ENCODE data around the gene PCYT1B. TPM values are rescaled to one million over a fixed set of nuclear protein-coding genes. Genes with fewer than 3 reads are reported as not detected.
"Not testable (repeated sequence)": the region's sequence is repeated elsewhere in the genome, so short reads cannot be mapped to it uniquely, and the experiment has no call there.

PCYT1B gene
- total RNA-seq, 2 donors from 2014 or later, result not detected

DNA sequence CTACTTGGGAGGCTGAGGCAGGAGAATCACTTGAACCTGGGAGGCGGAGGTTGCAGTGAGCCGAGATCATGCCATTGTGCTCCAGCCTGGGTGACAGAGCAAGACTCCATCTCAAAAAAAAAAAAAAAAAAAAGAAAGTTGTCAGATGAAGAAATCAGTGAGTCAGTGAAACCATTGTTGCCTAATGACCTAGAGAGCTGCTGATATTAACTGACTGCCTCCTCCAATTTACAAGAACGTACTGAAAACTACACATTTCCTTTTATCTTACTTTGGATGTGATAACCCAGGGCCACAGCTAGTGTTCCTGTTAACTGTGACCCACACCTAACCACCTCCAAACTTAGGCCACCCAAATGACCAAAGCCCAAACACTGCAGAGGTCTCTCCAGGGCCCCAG is 41.2 kb downstream of the PCYT1B start:
- not testable (repeated sequence) for H3K9me3 Mint-ChIP-seq; H3K36me3 Mint-ChIP-seq; ATAC-seq; H3K4me3 Mint-ChIP-seq; DNase-seq (ENCODE audit: low spot score); H3K4me1 Mint-ChIP-seq (ENCODE audit: low read depth in 2 of 2); H3K27ac Mint-ChIP-seq
- H3K27me3 Mint-ChIP-seq, result peaks cover 9 to 23% of the 10 kb centered on the region in 2 donors

DNA sequence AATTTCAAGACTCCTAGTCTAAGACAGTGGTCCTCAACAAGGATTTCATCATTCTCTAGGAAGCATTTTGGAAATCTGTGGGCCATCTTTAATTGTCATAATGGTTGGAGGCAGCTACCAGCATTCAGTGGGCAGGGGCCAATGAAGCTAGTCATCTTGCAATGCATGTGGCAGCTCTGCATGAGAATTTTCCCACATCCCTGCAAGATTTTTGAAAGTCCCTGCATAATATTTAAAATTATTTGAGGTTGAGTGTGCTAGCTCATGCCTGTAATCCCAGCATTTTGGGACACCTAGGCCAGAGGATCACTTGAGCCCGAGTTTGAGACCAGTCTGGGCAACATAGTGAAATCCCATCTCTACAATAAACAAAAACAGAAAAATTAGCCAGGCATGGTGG is 44.0 kb downstream of the PCYT1B start:
- ATAC-seq, result no peak

DNA sequence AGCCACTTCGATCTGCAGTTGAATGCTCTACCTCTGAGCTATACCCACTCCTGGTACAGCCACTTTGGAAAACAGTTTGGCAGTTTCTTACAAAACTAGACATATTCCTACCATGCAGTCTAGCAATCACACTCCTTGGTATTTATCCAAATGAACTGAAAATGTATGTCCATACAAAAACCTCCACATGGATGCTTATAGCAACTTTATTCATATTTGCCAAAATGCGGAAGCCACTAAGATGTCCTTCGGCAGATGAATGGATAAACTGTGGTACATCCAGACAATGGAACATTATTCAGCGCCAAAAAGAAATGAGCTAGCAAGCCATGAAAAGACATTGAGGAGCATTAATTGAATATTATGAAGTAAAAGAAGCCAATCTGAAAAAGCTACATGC is 45.3 kb downstream of the PCYT1B start:
- DNase-seq (ENCODE audit: low spot score), result no peak
- peaks cover 0 to 14% of the 10 kb centered on the region in 2 donors for H3K27me3 Mint-ChIP-seq
- no peaks in the 10 kb centered on the region for H3K4me1 Mint-ChIP-seq (ENCODE audit: low read depth in 2 of 2)
- H3K4me3 Mint-ChIP-seq, result no peak overlapping the region
- H3K27ac Mint-ChIP-seq, result no peak overlapping the region
- no peak for ATAC-seq
- no peaks in the 10 kb centered on the region for H3K9me3 Mint-ChIP-seq
- H3K36me3 Mint-ChIP-seq, result no peaks in the 10 kb centered on the region

More for the DNA sequence above, 44.0 kb downstream of the PCYT1B start:
- Mint-ChIP-seq H3K9me3 (no peaks in the 10 kb centered on the region), H3K27me3 (peaks cover 0 to 16% of the 10 kb centered on the region in 2 donors), H3K36me3 (no peaks in the 10 kb centered on the region), H3K4me3 (no peak overlapping the region), H3K27ac (no peak overlapping the region), H3K4me1 (ENCODE audit: low read depth in 2 of 2) (no peaks in the 10 kb centered on the region)
- DNase-seq (ENCODE audit: low spot score), result no peak

DNA sequence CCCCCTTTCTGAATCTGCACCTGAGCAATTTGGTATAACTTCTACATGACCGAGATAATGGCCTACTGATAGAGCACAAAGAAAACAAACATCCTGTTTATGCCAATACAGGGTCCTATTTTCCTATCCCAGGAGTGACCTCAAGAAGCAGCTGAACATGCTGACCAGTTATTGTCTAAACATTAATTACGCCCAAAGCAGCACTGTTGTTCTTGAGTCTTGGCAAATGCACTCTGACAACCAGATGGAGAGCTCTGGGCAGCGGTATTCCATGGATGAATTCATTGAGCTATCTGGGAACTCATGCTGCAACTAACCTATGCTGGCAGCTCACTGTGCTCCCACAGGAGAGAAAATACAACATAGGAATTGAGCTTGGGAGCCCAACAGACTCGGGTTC is 52.6 kb downstream of the PCYT1B start:
- no peaks in the 10 kb centered on the region for H3K36me3 Mint-ChIP-seq
- H3K27ac Mint-ChIP-seq, result no peak overlapping the region
- ATAC-seq (no peak), DNase-seq (ENCODE audit: low spot score) (no peak)
- H3K4me3 Mint-ChIP-seq, result no peak overlapping the region
- no peaks in the 10 kb centered on the region for H3K9me3 Mint-ChIP-seq
- H3K4me1 Mint-ChIP-seq (ENCODE audit: low read depth in 2 of 2), result no peaks in the 10 kb centered on the region
- H3K27me3 Mint-ChIP-seq, result peaks cover 0 to 9% of the 10 kb centered on the region in 2 donors

DNA sequence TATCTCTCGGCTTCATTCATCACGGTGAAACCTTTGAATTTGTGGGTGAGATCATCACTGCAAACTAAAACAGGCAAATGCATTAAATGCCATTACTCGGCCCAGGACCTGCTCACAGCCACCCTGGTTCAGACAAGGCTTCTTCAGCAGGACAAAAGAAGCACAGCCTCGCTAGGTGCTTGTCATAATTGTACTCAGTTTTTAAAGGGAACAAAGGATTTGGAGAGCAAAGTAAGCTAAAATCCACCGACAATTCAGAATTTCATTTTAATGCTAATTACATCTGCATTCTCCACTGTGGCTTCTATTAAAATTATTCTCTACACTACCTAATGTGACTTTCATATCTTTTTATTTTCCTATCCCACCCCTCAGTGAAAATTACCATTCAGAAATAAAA is 57.0 kb downstream of the PCYT1B start:
- no peak overlapping the region for H3K4me3 Mint-ChIP-seq
- H3K9me3 Mint-ChIP-seq, result no peaks in the 10 kb centered on the region
- H3K4me1 Mint-ChIP-seq (ENCODE audit: low read depth in 2 of 2), result no peaks in the 10 kb centered on the region
- H3K36me3 Mint-ChIP-seq, result no peaks in the 10 kb centered on the region
- ATAC-seq (no peak), DNase-seq (ENCODE audit: low spot score) (no peak)
- no peak overlapping the region for H3K27ac Mint-ChIP-seq
- peaks cover 0 to 11% of the 10 kb centered on the region in 2 donors for H3K27me3 Mint-ChIP-seq

DNA sequence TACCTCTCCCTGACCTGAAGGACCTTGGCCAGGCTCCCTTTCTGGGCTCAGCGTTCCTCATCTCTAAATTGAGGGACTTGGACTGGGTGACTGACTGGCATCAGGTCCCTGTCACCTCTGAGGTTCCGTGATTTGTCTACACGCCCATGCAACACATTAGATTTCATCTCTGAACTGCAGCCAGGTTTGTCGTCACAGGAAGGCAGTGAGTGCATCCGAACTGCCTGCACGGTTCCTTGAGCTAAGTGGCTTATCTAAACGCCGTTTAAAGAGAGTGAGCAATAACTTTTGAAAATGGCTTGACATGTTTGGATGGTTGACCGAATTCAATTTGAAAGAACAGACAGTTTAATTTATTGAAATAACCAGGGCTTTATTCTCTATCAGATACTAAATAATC is 70.1 kb downstream of the PCYT1B start:
- Mint-ChIP-seq H3K9me3 (no peaks in the 10 kb centered on the region), H3K36me3 (no peaks in the 10 kb centered on the region), H3K4me3 (no peak overlapping the region), H3K27ac (no peak overlapping the region), H3K27me3 (peaks cover 0 to 11% of the 10 kb centered on the region in 2 donors), H3K4me1 (ENCODE audit: low read depth in 2 of 2) (no peaks in the 10 kb centered on the region)
- ATAC-seq (no peak), DNase-seq (ENCODE audit: low spot score) (no peak)

DNA sequence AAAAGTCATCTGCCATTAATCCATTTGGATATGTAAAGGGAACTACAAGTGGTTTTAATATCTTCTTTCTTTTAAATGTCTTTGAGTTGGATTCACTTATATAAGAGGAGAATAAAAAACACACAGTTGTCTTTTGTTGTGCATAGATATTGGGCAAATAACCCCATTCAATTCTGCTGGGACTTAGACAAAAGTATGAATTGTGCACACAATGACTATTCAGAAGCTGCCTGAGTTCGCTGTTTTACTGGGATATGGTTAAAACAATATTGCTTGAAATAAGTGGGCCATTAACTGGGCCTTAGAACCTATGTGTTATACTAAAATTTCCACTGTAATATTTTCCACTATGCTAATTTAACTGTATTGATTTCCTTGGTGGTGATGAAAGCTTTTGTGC is 71.7 kb downstream of the PCYT1B start:
- ATAC-seq (no peak), DNase-seq (ENCODE audit: low spot score) (no peak)
- H3K9me3 Mint-ChIP-seq, result no peaks in the 10 kb centered on the region
- H3K27ac Mint-ChIP-seq, result no peak overlapping the region
- H3K4me3 Mint-ChIP-seq, result no peak overlapping the region
- peaks cover 0 to 3% of the 10 kb centered on the region in 2 donors for H3K27me3 Mint-ChIP-seq
- H3K4me1 Mint-ChIP-seq (ENCODE audit: low read depth in 2 of 2), result no peaks in the 10 kb centered on the region
- H3K36me3 Mint-ChIP-seq, result no peaks in the 10 kb centered on the region

DNA sequence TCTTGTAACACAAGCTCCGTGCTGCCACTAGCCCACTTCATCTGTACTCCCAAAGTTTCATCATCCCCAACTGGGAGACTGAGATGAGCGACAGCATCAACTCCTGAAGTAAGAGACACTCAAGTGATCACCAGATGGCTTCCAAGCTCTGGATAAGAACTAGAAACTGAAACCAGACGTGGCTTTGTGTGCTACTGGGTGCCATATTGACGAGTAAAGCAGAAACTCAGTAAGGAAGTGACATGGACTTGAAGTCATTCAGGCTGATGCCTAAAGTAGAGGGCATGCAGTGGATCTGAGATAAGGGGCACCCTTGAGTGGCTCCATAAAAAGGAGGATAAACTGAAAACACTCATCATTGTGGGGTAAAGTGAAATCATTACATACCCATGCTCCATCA is 72.4 kb downstream of the PCYT1B start:
- ATAC-seq (no peak), DNase-seq (ENCODE audit: low spot score) (no peak)
- Mint-ChIP-seq H3K27me3 (peaks cover 0 to 3% of the 10 kb centered on the region in 2 donors), H3K4me3 (no peak overlapping the region), H3K9me3 (no peaks in the 10 kb centered on the region), H3K4me1 (ENCODE audit: low read depth in 2 of 2) (no peaks in the 10 kb centered on the region), H3K27ac (no peak overlapping the region), H3K36me3 (no peaks in the 10 kb centered on the region)

DNA sequence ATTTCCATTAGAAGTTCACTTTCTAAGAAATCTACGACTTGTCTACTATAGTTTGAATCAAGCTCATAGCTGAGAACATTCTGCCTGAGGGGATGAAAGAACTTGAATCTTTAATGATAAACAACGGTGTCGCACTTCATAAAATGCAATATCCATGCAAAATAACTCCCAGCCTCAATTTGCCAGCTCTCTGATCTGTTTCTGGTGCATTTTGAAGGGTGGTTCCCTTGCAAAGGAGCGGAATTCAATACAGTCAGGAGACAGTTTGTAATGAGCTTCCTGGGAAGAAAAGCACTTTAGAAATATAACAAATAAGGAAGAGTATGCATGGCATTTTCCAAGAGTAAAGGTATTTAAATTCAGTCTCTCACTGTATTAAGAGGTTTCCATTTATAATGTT is 80.0 kb downstream of the PCYT1B start:
- no peak for DNase-seq (ENCODE audit: low spot score)
- Mint-ChIP-seq H3K27ac (no peak overlapping the region), H3K9me3 (no peaks in the 10 kb centered on the region), H3K27me3 (peaks cover 0 to 10% of the 10 kb centered on the region in 2 donors), H3K4me3 (no peak overlapping the region), H3K4me1 (ENCODE audit: low read depth in 2 of 2) (no peaks in the 10 kb centered on the region), H3K36me3 (no peaks in the 10 kb centered on the region)
- ATAC-seq, result no peak

DNA sequence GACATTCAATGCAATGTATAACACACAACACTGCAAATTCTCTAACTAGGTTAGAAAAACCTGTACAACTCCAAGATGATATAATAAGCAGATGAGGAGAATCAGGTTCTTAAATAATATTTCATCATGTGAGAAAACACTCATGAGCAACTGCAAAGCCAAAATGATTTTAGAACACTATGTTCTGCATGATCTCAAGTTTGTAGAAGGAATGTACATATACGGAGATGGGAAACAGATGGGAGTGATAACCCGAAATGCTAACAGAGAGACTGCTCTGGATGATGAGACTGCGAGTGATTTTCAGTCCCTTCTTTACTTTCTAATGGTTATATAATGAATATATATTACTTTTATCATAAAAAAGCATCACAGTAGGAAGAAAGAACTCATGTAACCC is 80.9 kb downstream of the PCYT1B start:
- H3K27me3 Mint-ChIP-seq, result peaks cover 0 to 9% of the 10 kb centered on the region in 2 donors
- H3K4me1 Mint-ChIP-seq (ENCODE audit: low read depth in 2 of 2), result no peaks in the 10 kb centered on the region
- H3K9me3 Mint-ChIP-seq, result no peaks in the 10 kb centered on the region
- ATAC-seq, result no peak
- no peak overlapping the region for H3K27ac Mint-ChIP-seq
- DNase-seq (ENCODE audit: low spot score), result no peak
- H3K36me3 Mint-ChIP-seq, result no peaks in the 10 kb centered on the region
- no peak overlapping the region for H3K4me3 Mint-ChIP-seq

DNA sequence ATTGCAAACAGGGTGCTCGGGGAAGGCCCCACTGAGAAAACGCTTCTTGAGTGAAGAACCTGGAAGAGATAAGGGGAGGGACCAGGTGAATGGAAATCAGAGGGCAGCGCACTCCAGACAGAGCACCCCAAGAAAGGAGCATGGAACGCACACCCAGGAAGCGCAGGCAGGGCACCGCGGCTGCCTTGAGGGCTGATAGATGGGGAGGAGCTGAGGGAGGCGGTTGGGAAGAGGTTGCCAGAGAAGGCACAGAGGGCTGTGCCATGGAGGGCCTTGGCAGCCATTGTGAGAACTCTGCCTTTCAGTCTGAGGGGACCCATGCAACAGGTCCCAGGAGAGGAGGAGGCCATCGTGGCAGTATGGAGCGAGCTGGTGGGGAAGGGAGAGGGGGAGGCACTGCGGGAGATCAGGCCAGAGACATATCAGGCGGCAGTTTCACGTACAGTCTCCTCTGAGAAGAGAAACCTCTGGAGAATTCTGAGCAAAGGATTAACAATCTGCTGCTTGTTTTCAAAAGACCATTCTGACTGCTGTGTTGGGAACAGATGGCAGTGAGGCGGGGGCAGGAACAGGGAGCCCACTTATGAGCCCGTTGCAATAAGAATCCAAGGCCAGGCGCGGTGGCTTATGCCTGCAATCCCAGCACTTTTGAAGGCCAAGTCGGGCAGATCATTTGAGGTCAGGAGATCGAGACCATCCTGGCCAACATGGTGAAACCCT is 83.7 kb downstream of the PCYT1B start:
- Mint-ChIP-seq H3K27me3 (peaks cover 0 to 5% of the 10 kb centered on the region in 2 donors), H3K9me3 (no peaks in the 10 kb centered on the region), H3K27ac (no peak overlapping the region), H3K36me3 (no peaks in the 10 kb centered on the region), H3K4me1 (ENCODE audit: low read depth in 2 of 2) (no peaks in the 10 kb centered on the region), H3K4me3 (no peak overlapping the region)
- DNase-seq (ENCODE audit: low spot score) (no peak), ATAC-seq (no peak)

DNA sequence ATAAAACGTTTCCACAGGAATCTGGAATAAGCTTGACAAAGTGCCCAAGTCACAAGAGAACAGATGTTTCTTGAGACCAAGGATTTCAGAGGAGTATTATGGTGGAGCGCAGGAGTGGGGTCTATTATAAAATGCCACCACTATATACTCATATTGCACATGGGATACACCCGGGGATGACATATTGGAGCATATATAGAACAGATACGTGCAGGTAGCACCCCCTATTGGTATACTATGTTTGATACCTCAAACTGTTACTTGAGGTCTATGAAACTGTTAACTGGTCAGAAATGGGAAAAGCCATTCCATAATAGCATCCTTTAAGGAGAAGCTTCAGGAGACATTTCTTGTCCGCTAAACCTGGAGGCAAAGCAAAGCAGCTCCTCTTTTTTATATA is 86.0 kb downstream of the PCYT1B start:
- no peaks in the 10 kb centered on the region for H3K36me3 Mint-ChIP-seq

DNA sequence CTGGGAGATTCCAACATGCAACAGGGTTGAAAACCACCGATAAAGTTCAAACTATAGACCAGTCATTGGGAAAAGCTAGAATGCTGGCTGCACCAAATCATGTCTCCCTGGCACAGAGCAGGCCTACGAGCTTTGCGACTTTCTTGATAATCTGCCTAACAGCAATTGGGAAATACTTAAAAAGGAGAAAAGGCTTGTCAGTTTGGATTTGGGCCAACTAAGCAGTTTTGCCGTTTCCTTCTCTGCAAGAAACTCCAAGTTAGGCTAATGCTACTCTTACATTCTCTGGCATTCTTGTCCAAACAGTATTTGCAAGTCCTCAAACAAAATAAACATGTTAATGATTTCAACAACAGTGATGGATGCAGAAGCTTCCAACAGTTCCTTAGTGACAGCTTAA is 94.1 kb downstream of the PCYT1B start:
- no peak overlapping the region for H3K4me3 Mint-ChIP-seq
- ATAC-seq (no peak), DNase-seq (ENCODE audit: low spot score) (no peak)
- no peaks in the 10 kb centered on the region for H3K9me3 Mint-ChIP-seq
- H3K27me3 Mint-ChIP-seq, result no peaks in the 10 kb centered on the region
- H3K36me3 Mint-ChIP-seq, result no peaks in the 10 kb centered on the region
- no peaks in the 10 kb centered on the region for H3K4me1 Mint-ChIP-seq (ENCODE audit: low read depth in 2 of 2)
- no peak overlapping the region for H3K27ac Mint-ChIP-seq

More for the DNA sequence above, 86.0 kb downstream of the PCYT1B start:
- Mint-ChIP-seq H3K27ac (no peak overlapping the region), H3K27me3 (peaks cover 0 to 3% of the 10 kb centered on the region in 2 donors), H3K4me3 (no peak overlapping the region), H3K4me1 (ENCODE audit: low read depth in 2 of 2) (no peaks in the 10 kb centered on the region), H3K9me3 (no peaks in the 10 kb centered on the region)
- ATAC-seq (no peak), DNase-seq (ENCODE audit: low spot score) (no peak)

DNA sequence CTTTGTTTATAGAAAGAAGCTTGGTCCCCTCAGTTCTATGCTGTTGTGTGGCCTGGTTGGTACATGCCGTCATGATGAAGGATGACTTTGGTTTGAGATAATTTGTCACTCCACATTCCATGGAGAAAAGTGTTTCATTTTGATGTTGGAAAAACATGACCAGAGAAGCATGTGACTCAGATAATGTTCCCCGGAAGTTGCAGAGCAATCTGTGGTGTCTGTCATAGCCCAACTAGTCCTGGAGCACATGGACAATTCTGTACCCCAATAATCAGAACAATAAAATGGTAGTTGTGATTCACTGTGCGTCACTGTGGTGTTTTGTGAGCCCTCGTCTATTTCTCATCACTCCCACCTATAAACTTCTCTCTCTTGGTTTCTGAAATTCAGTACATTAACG is 97.0 kb downstream of the PCYT1B start:
- Mint-ChIP-seq H3K27me3 (no peaks in the 10 kb centered on the region), H3K4me1 (ENCODE audit: low read depth in 2 of 2) (no peaks in the 10 kb centered on the region), H3K27ac (no peak overlapping the region), H3K9me3 (no peaks in the 10 kb centered on the region), H3K4me3 (no peak overlapping the region), H3K36me3 (no peaks in the 10 kb centered on the region)
- DNase-seq (ENCODE audit: low spot score) (no peak), ATAC-seq (no peak)

DNA sequence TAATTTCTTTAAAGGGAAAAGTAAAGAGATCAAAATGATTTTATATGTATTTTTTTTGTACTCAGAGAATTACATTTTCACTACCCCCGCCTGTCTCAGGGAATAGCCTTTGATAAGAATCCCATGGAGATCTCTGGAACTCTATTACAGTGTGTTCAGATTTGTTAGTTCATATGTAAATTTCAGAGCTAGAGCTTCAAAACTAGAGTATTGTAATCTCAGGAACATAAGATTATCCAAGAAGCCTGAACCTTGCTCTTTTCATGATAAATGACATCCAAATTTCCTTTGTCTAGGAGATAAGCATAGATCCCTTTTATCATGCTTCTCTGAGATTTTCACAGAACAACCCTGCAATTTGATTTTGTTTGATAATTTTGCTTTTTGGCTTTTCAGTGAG is 99.2 kb downstream of the PCYT1B start:
- DNase-seq (ENCODE audit: low spot score) (no peak), ATAC-seq (no peak)
- Mint-ChIP-seq H3K27ac (no peak overlapping the region), H3K4me1 (ENCODE audit: low read depth in 2 of 2) (no peaks in the 10 kb centered on the region), H3K27me3 (no peaks in the 10 kb centered on the region), H3K36me3 (peaks cover 5% of the 10 kb centered on the region), H3K9me3 (no peaks in the 10 kb centered on the region), H3K4me3 (no peak overlapping the region)

Data from natural killer cell treated with Interleukin-12 subunit alpha and Interleukin-12 subunit beta and Interleukin-15 and Interleukin-18, amount 100 ng/mL, for 72 hours (primary cell).